ENCODE data around the gene NFE2L3. TPM values are rescaled to one million over a fixed set of nuclear protein-coding genes. Genes with fewer than 3 reads are reported as not detected.

NFE2L3 gene
- polyA plus RNA-seq, 1 experiment = 63.5 TPM

DNA sequence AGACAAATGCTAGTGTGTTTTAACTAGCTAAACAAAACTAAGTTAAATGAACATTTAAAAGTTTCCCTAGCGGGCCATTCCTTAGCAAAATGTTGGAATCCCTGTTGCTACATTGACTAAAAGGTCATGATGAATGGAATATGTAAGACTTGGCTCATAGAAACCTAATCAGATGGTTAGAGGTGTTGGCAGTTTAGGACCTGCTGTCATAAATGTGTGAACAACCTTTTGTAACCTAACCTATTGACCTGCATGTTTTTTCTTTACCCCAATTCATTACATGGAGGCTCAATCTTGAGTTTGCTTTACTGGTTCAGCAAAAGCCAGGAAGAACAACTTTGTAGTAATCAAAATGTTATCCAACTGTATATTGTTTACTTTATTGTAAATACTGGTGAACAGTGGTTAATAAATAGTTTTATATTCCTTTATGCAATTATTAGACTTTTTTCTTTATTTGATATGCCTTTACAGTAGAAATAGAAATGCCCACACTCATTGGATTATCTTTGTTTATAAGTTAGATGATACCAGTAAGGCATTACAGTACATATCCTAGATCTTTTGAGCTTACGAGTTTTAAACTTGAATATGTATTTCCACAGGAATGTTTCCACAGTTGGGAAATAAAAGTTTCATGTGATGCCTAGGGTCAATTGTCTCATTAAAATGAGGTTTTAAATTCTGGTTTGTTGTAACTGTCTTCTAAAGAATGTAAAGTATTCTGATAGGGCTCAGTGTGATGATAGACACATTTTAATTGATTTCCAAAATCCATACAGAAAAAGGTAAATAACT is 61.1 kb downstream of the NFE2L3 start:
- Histone ChIP-seq H3K27ac (ENCODE audit: low read depth, low read length) (no peak overlapping the region), H3K9me3 (ENCODE audit: control insufficient read depth, insufficient read depth, low read length) (no peaks in the 10 kb centered on the region), H3K4me3 (ENCODE audit: low read depth, low read length) (no peak overlapping the region), H3K27me3 (ENCODE audit: control insufficient read depth, insufficient read depth, low read length) (no peaks in the 10 kb centered on the region)
- DNase-seq (ENCODE audit: low read depth, low spot score) = no peak
- TF ChIP-seq CTCF (IDR thresholded peaks at IDR 0.05; ENCODE audit: low read depth, low read length) = no peak
- ChIA-PET POLR2A (interaction anchor here (0.7 to 1.8 kb wide), 2 partner anchors 13 to 33 kb away, joined by 3 to 4 read pairs; no protein-coding TSS in a partner anchor), CTCF (no interaction called here)

DNA sequence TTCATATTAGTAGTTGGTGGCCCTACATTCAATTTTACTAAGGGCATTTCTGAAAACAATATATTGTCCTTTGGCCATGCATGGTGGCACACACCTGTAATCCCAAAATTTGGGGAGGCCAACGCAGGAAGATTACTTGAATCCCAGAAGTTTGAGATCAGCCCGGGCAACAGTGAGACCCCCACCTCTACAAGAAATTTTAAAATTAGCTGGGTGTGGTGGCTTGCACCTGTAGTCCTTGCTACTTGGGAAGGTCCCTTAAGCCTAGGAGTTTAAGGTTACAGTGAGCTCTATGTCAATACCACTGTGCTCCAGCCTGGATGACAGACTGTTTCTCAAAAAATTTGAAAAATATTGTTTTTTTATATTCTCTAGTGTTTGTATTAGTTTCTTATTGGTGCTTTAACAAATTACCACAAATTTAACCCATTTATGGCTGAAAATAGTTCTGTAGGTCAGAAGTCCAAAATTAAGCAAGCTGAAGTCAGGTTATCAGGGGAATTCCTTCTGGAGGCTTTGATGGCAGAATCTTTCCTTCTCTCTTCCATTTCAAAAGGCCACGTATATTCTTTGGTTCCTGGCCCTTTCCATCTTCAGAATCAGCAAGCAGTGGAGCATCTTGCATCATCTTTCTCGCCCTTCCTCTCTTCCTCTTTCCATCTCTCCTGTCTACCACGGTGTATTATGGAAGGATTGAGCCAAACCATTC is 62.0 kb downstream of the NFE2L3 start:
- H3K27ac ChIP-seq (ENCODE audit: low read depth, low read length) = no peak overlapping the region
- no peak for TF ChIP-seq CTCF (IDR thresholded peaks at IDR 0.05; ENCODE audit: low read depth, low read length)
- ChIA-PET CTCF (interaction anchor here (0.9 to 1.2 kb wide), 2 partner anchors 124 to 156 kb away, joined by 3 to 4 read pairs; no protein-coding TSS in a partner anchor), POLR2A (no interaction called here)
- H3K9me3 ChIP-seq (ENCODE audit: control insufficient read depth, insufficient read depth, low read length) = no peaks in the 10 kb centered on the region
- no peak overlapping the region for H3K4me3 ChIP-seq (ENCODE audit: low read depth, low read length)
- H3K27me3 ChIP-seq (ENCODE audit: control insufficient read depth, insufficient read depth, low read length) = no peaks in the 10 kb centered on the region
- DNase-seq (ENCODE audit: low read depth, low spot score) = no peak

DNA sequence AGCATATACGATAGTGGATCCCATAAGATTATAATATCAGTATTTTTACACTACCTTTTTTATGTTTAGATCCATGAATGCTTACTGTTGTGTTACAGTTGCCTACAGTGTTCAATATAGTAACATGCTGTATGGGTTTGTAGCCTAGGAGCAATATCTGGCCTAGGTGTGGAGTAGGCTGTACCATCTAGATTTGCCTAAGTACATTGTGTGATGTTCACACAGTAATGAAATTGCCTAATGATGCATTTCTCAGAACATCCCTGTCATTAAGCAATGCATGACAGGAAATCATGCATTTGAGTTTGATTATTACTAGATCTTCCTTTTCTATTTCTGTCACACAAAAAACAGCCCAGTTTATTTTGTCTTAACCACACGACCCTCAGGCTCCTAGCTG is 64.1 kb downstream of the NFE2L3 start:
- POLR2A ChIA-PET = no interaction called here
- no peak for DNase-seq (ENCODE audit: low read depth, low spot score)
- no peaks in the 10 kb centered on the region for H3K27me3 ChIP-seq (ENCODE audit: control insufficient read depth, insufficient read depth, low read length)
- H3K9me3 ChIP-seq (ENCODE audit: control insufficient read depth, insufficient read depth, low read length) = no peaks in the 10 kb centered on the region
- TF ChIP-seq CTCF (IDR thresholded peaks at IDR 0.05; ENCODE audit: low read depth, low read length) = no peak
- H3K27ac ChIP-seq (ENCODE audit: low read depth, low read length) = no peak overlapping the region
- CTCF ChIA-PET = interaction anchor here (0.6 kb wide), 1 partner anchor 879 kb away, joined by 3 read pairs; no protein-coding TSS in a partner anchor
- H3K4me3 ChIP-seq (ENCODE audit: low read depth, low read length) = no peak overlapping the region

DNA sequence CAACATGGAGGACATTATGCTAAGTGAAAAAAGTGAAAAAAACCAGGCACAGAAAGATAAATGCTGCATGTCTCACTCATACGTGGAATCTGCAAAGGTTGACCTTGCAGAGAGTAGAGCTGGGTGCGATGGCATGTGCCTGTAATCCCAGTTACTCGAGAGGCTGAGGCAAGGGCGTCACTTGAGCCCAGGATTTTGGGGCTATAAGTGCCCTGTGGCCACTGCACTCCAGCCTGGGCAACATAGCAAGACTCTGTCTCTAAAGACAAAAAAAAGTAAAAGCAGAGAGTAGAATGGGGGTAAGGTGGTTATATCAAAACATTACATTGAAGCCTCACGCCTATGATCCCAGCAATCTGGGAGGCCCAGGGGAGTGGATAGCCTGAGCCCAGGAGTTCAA is 72.4 kb downstream of the NFE2L3 start:
- no peak for DNase-seq (ENCODE audit: low read depth, low spot score)
- Histone ChIP-seq H3K9me3 (ENCODE audit: control insufficient read depth, insufficient read depth, low read length) (no peaks in the 10 kb centered on the region), H3K27me3 (ENCODE audit: control insufficient read depth, insufficient read depth, low read length) (peaks cover 2% of the 10 kb centered on the region), H3K27ac (ENCODE audit: low read depth, low read length) (no peak overlapping the region), H3K4me3 (ENCODE audit: low read depth, low read length) (no peak overlapping the region)
- no peak for TF ChIP-seq CTCF (IDR thresholded peaks at IDR 0.05; ENCODE audit: low read depth, low read length)
- ChIA-PET POLR2A (no interaction called here), CTCF (no interaction called here)

- no peak for DNase-seq (ENCODE audit: low read depth, low spot score)
- H3K4me3 ChIP-seq (ENCODE audit: low read depth, low read length) = no peak overlapping the region
- POLR2A ChIA-PET = no interaction called here
- TF ChIP-seq CTCF (IDR thresholded peaks at IDR 0.05; ENCODE audit: low read depth, low read length) = no peak
- no peak overlapping the region for H3K27ac ChIP-seq (ENCODE audit: low read depth, low read length)
- H3K27me3 ChIP-seq (ENCODE audit: control insufficient read depth, insufficient read depth, low read length) = peaks cover 2% of the 10 kb centered on the region
- H3K9me3 ChIP-seq (ENCODE audit: control insufficient read depth, insufficient read depth, low read length) = no peaks in the 10 kb centered on the region
- CTCF ChIA-PET = no interaction called here
Observed at GRCh38 chr7:26227987-26228386, 76.0 kb downstream of the NFE2L3 start.
